ENCODE results near the gene LRP1B.

LRP1B gene

GRCh38 chr2:142131010-142131669 lies at the start of gene LRP1B:
LRP1B (minus strand) TSS chr2:142131016; CDS start chr2:142130729, 287 bp downstream.
- DNase-seq, result peak; percentile 85

GRCh38 chr2:142179686-142180085 lies 48.9 kb upstream of the LRP1B start:
- no peak for DNase-seq

GRCh38 chr2:142178604-142179003 lies 47.8 kb upstream of the LRP1B start:
- no peak for DNase-seq

- no peak for DNase-seq
These were observed 46.1 kb upstream of the LRP1B start for GRCh38 chr2:142176941-142177340.

GRCh38 chr2:142175813-142176338 lies 45.1 kb upstream of the LRP1B start:
- DNase-seq, result no peak

GRCh38 chr2:142174176-142174575 lies 43.4 kb upstream of the LRP1B start:
- DNase-seq, result no peak

- DNase-seq, result no peak
These were observed 40.0 kb upstream of the LRP1B start for GRCh38 chr2:142170847-142171246.

GRCh38 chr2:142165790-142166189 lies 35.0 kb upstream of the LRP1B start:
- peak; percentile 70 for DNase-seq

- no peak for DNase-seq
These were observed 22.8 kb upstream of the LRP1B start for GRCh38 chr2:142153601-142154000.

GRCh38 chr2:142150453-142150852 lies 19.6 kb upstream of the LRP1B start:
- no peak for DNase-seq

GRCh38 chr2:142144547-142144946 lies 13.7 kb upstream of the LRP1B start:
- no peak for DNase-seq

GRCh38 chr2:142142595-142142994 lies 11.8 kb upstream of the LRP1B start:
- no peak for DNase-seq

- DNase-seq, result peak; percentile 52
These were observed 9.6 kb upstream of the LRP1B start for GRCh38 chr2:142140434-142140845.

- peak; percentile 52 for DNase-seq
These were observed 8.6 kb upstream of the LRP1B start for GRCh38 chr2:142139384-142139783.

- DNase-seq, result no peak
These were observed 5.8 kb upstream of the LRP1B start for GRCh38 chr2:142136571-142136970.

GRCh38 chr2:142134911-142135310 lies 4.1 kb upstream of the LRP1B start:
- peak; percentile 72 for DNase-seq

GRCh38 chr2:142130111-142131009 lies 456 bp downstream of the LRP1B start:
- DNase-seq, result no peak

- DNase-seq, result no peak
These were observed 2.7 kb downstream of the LRP1B start for GRCh38 chr2:142128105-142128504.

GRCh38 chr2:142127248-142127647 lies 3.6 kb downstream of the LRP1B start:
- no peak for DNase-seq

GRCh38 chr2:142124706-142125105 lies 6.1 kb downstream of the LRP1B start:
- DNase-seq, result no peak

- no peak for DNase-seq
These were observed 11.5 kb downstream of the LRP1B start for GRCh38 chr2:142119347-142119746.

- peak; percentile 80 for DNase-seq
These were observed 18.0 kb downstream of the LRP1B start for GRCh38 chr2:142112757-142113221.

- peak; percentile 74 for DNase-seq
These were observed 26.6 kb downstream of the LRP1B start for GRCh38 chr2:142104134-142104758.
